ENCODE data around the gene ESRRB. TPM values are rescaled to one million over a fixed set of nuclear protein-coding genes. Genes with fewer than 3 reads are reported as not detected.
A peak's percentile ranks its signal among the peaks of the same experiment; 100 is the strongest.

Gene ESRRB
- total and polyA plus RNA-seq, 2 experiments from 2014 or later: 6.6 to 11.0 TPM

DNA sequence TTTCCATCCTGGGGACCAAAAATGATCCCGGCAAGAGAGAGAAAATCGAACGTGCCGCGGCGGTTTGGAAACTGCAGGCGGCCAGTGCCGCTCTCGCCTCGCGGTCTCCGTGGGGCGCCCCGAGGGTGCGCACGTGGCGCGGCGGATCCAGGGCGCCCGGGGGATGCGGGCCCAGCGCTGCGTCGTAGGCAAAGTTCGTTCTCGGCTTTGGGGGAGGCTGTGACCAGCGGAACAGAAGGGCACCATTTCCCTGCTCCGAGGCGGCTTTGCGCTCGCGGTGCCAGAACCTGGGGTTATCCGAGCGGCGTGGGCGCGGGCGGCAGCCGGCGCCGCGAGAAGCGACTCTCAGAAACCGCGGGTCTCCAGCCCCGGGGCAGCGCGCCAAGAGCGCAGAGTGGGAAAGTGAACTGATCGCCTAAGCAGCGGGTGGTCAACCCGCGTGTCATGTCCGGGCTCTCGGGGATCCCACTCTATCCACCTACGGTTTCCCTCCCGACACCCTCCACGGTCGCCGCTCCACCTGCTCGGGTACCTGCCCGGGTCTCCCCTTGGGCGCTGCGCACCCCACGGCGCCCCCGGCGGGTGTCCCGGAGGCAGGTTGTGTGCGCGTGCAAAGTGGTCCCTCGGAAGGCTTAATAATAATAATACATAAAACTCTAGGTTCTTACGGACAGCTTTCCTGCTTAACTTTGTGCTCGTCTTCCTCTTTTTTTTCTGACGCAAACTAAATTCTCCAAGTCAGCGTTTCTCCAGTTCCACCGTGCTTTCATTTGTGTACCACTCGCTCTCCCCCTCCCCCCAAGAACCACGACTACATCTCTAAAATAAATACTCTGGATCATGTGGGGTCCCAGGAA, 1.2 kb downstream of the ESRRB start:
- Histone ChIP-seq H3K27me3 (peaks cover 91% of the 10 kb centered on the region), H3K4me3 (peak overlapping the region; percentile 41), H3K27ac (no peak overlapping the region), H3K4me1 (ENCODE audit: low read depth) (peaks cover 14% of the 10 kb centered on the region), H3K36me3 (no peaks in the 10 kb centered on the region), H3K9me3 (ENCODE audit: low read depth) (no peaks in the 10 kb centered on the region)
- TF ChIP-seq, protein P1, sequence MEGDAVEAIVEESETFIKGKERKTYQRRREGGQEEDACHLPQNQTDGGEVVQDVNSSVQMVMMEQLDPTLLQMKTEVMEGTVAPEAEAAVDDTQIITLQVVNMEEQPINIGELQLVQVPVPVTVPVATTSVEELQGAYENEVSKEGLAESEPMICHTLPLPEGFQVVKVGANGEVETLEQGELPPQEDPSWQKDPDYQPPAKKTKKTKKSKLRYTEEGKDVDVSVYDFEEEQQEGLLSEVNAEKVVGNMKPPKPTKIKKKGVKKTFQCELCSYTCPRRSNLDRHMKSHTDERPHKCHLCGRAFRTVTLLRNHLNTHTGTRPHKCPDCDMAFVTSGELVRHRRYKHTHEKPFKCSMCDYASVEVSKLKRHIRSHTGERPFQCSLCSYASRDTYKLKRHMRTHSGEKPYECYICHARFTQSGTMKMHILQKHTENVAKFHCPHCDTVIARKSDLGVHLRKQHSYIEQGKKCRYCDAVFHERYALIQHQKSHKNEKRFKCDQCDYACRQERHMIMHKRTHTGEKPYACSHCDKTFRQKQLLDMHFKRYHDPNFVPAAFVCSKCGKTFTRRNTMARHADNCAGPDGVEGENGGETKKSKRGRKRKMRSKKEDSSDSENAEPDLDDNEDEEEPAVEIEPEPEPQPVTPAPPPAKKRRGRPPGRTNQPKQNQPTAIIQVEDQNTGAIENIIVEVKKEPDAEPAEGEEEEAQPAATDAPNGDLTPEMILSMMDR (IDR thresholded peaks at IDR 0.05; ENCODE audit: low read depth, low read length): no peak
- peak in 1 of 2 donors; percentile 32 for DNase-seq (ENCODE audit: low read depth in 1 of 2, low spot score in 1 of 2)

DNA sequence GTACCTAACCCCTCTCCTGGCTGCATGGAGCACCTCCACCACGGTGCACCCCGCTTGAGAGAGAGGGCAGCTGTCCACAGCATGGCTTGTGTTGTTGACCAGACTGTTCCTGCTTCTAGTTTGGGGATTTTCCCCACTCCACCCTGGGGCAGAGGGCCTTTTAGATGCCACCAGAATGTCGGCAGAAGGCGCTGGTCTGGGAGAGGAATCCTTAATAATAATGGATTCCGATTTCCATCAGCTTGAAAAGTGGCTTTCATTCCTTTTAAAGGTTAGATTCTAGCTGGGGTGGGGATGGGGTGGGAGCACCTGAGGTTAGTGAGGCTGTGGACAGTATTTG, 1.8 kb downstream of the ESRRB start:
- Histone ChIP-seq H3K27ac (no peak overlapping the region), H3K36me3 (no peaks in the 10 kb centered on the region), H3K4me1 (ENCODE audit: low read depth) (peaks cover 14% of the 10 kb centered on the region), H3K4me3 (no peak overlapping the region), H3K9me3 (ENCODE audit: low read depth) (no peaks in the 10 kb centered on the region), H3K27me3 (peaks cover 91% of the 10 kb centered on the region)
- TF ChIP-seq, protein P1 (IDR thresholded peaks at IDR 0.05; ENCODE audit: low read depth, low read length): no peak
- DNase-seq (ENCODE audit: low read depth in 1 of 2, low spot score in 1 of 2): no peak

DNA sequence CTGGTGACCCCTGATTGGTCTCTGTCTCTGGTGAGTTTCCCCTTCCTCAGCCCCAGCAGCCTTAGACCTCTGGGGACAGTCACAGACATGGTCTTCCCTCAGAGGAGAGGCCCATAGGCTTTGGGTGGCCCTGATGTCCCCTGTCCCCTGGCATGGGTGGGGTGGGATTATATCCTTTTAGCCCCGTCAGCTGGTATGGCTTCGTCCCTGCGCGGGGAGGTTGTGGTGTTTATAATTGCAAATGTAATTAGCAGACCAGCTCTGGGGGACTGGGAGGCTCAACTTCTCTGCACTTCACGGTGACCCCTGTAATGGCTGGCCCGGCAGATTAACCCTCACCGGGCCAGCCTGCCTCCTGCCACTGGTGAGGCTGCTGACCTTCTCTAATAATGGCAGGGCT, 5.1 kb downstream of the ESRRB start:
- Histone ChIP-seq H3K27me3 (peaks cover 88% of the 10 kb centered on the region), H3K4me3 (no peak overlapping the region)
- TF ChIP-seq, protein P1 (IDR thresholded peaks at IDR 0.05; ENCODE audit: low read depth, low read length): no peak

DNA sequence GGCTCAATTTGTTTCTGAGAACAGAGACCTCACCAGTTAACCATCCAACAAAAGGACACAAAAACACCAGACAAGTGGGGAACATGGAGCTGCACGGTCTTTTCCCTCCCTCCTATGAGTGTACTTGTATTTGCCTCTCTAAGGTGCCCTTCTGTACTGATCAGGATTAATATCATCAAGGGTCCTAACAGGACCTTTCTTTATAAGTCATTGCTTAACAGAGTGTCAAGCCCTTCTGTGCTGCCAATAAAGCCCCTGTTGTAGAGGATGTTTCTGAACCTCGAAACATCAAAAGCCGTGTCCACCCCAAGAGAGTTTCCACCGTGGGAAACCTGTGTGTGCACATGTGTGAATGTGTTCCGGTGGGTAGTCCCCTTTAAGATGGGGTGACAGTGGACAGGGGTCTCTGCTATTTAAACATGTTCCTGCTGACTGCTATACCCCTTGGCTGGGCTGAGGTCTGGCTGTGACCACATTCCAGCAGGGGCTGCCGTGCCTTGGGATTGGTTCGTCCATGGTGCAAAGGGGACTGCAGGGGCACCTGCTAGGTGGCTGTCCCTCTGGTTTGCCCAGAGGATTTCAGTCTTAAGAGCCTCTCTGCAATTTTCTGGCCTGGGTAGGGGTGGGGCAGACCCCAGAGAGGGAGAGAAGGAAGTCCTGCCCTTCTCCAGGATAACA, 6.0 kb downstream of the ESRRB start:
- Histone ChIP-seq H3K9me3 (ENCODE audit: low read depth) (no peaks in the 10 kb centered on the region), H3K27ac (no peak overlapping the region), H3K4me1 (ENCODE audit: low read depth) (peaks cover 4% of the 10 kb centered on the region), H3K4me3 (no peak overlapping the region), H3K36me3 (no peaks in the 10 kb centered on the region), H3K27me3 (peaks cover 78% of the 10 kb centered on the region)
- TF ChIP-seq, protein P1 (IDR thresholded peaks at IDR 0.05; ENCODE audit: low read depth, low read length): no peak
- DNase-seq (ENCODE audit: low read depth in 1 of 2, low spot score in 1 of 2): no peak

More for the DNA sequence above, 5.1 kb downstream of the ESRRB start:
- Histone ChIP-seq H3K4me1 (ENCODE audit: low read depth) (peaks cover 13% of the 10 kb centered on the region), H3K36me3 (no peaks in the 10 kb centered on the region), H3K27ac (no peak overlapping the region), H3K9me3 (ENCODE audit: low read depth) (no peaks in the 10 kb centered on the region)
- DNase-seq (ENCODE audit: low read depth in 1 of 2, low spot score in 1 of 2): no peak

DNA sequence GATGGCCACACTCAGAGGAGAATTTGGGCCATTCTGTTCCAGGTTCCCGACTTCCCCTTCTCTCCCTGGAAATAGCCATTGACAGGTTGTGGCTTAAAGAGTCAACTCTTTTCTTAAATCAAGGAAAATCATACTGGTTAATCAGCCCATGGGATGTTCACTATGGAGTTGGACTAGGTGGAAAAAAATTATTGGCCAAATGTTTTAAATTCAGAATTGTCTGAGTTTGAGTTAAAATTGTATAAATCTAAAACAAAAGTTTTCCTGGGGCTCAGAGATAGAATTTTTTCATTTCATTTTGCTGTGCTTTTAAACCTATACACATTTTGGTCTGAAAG, 6.5 kb downstream of the ESRRB start:
- Histone ChIP-seq H3K4me3 (no peak overlapping the region), H3K36me3 (no peaks in the 10 kb centered on the region), H3K4me1 (ENCODE audit: low read depth) (no peaks in the 10 kb centered on the region), H3K9me3 (ENCODE audit: low read depth) (no peaks in the 10 kb centered on the region), H3K27ac (no peak overlapping the region), H3K27me3 (peaks cover 73% of the 10 kb centered on the region)
- DNase-seq (ENCODE audit: low read depth in 1 of 2, low spot score in 1 of 2): no peak
- TF ChIP-seq, protein P1 (IDR thresholded peaks at IDR 0.05; ENCODE audit: low read depth, low read length): no peak
